ENCODE measurements around the gene CNIH2. TPM values are rescaled to one million over a fixed set of nuclear protein-coding genes. Genes with fewer than 3 reads are reported as not detected.

Gene CNIH2
- total and polyA plus RNA-seq, 2 of the 13 experiments (the other 11 are each of a cell fraction or from before 2014, with no cell fraction given) = 0.60 to 0.69 TPM

- TF ChIP-seq, protein P1, sequence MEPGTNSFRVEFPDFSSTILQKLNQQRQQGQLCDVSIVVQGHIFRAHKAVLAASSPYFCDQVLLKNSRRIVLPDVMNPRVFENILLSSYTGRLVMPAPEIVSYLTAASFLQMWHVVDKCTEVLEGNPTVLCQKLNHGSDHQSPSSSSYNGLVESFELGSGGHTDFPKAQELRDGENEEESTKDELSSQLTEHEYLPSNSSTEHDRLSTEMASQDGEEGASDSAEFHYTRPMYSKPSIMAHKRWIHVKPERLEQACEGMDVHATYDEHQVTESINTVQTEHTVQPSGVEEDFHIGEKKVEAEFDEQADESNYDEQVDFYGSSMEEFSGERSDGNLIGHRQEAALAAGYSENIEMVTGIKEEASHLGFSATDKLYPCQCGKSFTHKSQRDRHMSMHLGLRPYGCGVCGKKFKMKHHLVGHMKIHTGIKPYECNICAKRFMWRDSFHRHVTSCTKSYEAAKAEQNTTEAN (CRISPR knock-in tag; conservative IDR thresholded peaks at IDR 0.05) = peak; percentile 79; the same call in 1 of the 2 replicates
- TF ChIP-seq ZSCAN29 (CRISPR knock-in tag; conservative IDR thresholded peaks at IDR 0.05) (no peak), NKX3-1 (CRISPR knock-in tag; IDR thresholded peaks at IDR 0.05) (no peak; the same call in none of the 2 replicates), ZNF746 (CRISPR knock-in tag; IDR thresholded peaks at IDR 0.05) (0 out of 2 replicates have a peak, but pooled peaks have one; percentile 50), ZNF609 (CRISPR knock-in tag; IDR thresholded peaks at IDR 0.05; ENCODE audit: borderline replicate concordance) (no peak), YEATS4 (CRISPR knock-in tag; IDR thresholded peaks at IDR 0.05; ENCODE audit: borderline replicate concordance) (no peak), HMGXB4 (CRISPR knock-in tag; IDR thresholded peaks at IDR 0.05; ENCODE audit: borderline replicate concordance in 1 of 2, low read depth in 1 of 2) (peak in 1 of 2 experiments; percentile 47; a peak in 2 of 4 replicates), BHLHE40 (IDR thresholded peaks at IDR 0.05; ENCODE audit: low read length) (no peak), TARDBP (CRISPR knock-in tag; IDR thresholded peaks at IDR 0.05) (no peak), CAMTA2 (CRISPR knock-in tag; IDR thresholded peaks at IDR 0.05; ENCODE audit: borderline replicate concordance) (no peak; the same call in 1 of the 2 replicates)
- TF ChIP-seq, protein P2, sequence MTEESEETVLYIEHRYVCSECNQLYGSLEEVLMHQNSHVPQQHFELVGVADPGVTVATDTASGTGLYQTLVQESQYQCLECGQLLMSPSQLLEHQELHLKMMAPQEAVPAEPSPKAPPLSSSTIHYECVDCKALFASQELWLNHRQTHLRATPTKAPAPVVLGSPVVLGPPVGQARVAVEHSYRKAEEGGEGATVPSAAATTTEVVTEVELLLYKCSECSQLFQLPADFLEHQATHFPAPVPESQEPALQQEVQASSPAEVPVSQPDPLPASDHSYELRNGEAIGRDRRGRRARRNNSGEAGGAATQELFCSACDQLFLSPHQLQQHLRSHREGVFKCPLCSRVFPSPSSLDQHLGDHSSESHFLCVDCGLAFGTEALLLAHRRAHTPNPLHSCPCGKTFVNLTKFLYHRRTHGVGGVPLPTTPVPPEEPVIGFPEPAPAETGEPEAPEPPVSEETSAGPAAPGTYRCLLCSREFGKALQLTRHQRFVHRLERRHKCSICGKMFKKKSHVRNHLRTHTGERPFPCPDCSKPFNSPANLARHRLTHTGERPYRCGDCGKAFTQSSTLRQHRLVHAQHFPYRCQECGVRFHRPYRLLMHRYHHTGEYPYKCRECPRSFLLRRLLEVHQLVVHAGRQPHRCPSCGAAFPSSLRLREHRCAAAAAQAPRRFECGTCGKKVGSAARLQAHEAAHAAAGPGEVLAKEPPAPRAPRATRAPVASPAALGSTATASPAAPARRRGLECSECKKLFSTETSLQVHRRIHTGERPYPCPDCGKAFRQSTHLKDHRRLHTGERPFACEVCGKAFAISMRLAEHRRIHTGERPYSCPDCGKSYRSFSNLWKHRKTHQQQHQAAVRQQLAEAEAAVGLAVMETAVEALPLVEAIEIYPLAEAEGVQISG (CRISPR knock-in tag; IDR thresholded peaks at IDR 0.05) = peak; percentile 33; the same call in 1 of the 2 replicates
- TF ChIP-seq, protein P3, sequence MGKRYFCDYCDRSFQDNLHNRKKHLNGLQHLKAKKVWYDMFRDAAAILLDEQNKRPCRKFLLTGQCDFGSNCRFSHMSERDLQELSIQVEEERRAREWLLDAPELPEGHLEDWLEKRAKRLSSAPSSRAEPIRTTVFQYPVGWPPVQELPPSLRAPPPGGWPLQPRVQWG (CRISPR knock-in tag; IDR thresholded peaks at IDR 0.05; ENCODE audit: borderline replicate concordance, low read depth) = no peak
These were observed 11.8 kb downstream of the CNIH2 start (continued) for GRCh38 chr11:66289548-66290329.

Measured in HepG2 (cell line).